Esophagus (tissue), 2 donors: ENCODE measurements around the gene FAM217A. TPM values are rescaled to one million over a fixed set of nuclear protein-coding genes. Genes with fewer than 3 reads are reported as not detected.

ENCODE experiments used
- polyA plus RNA-seq, 2 donors: library from polyadenylated mRNA; stranded (reverse); fragments of 200-250 nt; gene quantifications; one replicate each; pipeline ENCODE4 v1.2.3, GENCODE V29; 2013
- donor health status: healthy with polysubstance abuse.
- donor health status: Bipolar disorder and iron deficiency.

FAM217A gene
- polyA plus RNA-seq, 2 donors = not detected

Other genes with a start within 250 kb of the FAM217A start
- gene FAM50B, start 229.8 kb downstream of the FAM217A start, polyA plus RNA-seq = 1 to 10 TPM; 2.4 to 7.3 TPM
- 10 to 100 TPM in 1 of 2 donors, 1 to 10 TPM in 1; 7.1 to 19.5 TPM for gene ECI2, start 56.4 kb upstream of the FAM217A start, polyA plus RNA-seq